Large intestine (tissue), 3 donors: ENCODE results near the gene ABCD2. TPM values are rescaled to one million over a fixed set of nuclear protein-coding genes. Genes with fewer than 3 reads are reported as not detected.
A peak's percentile ranks its signal among the peaks of the same experiment; 100 is the strongest.
"Not testable (repeated sequence)": the region's sequence is repeated elsewhere in the genome, so short reads cannot be mapped to it uniquely, and the experiment has no call there.

ENCODE experiments used
- DNase-seq, 2 donors: peaks; one replicate each; pipeline versions ENCODE4 v3.0.0 to v3.0.0-alpha.2; 2013
- H3K27ac ChIP-seq: one replicate; pipeline ENCODE4 v1.5.1; 2013; ENCODE audit warnings: low read length
- H3K27me3 ChIP-seq: 2 replicates; pipeline ENCODE4 v1.6.1; 2013; ENCODE audit warnings: low read length; ENCODE audit not compliant: control insufficient read depth, insufficient read depth
- H3K36me3 ChIP-seq: 2 replicates; pipeline ENCODE4 v1.6.1; 2013; ENCODE audit warnings: low read length; ENCODE audit not compliant: control insufficient read depth, insufficient read depth
- H3K4me1 ChIP-seq: one replicate; pipeline ENCODE4 v1.6.1; 2013; ENCODE audit warnings: low read length; ENCODE audit not compliant: control insufficient read depth, insufficient read depth
- H3K4me3 ChIP-seq: one replicate; pipeline ENCODE4 v1.5.1; 2013; ENCODE audit warnings: low read length
- H3K9me3 ChIP-seq: one replicate; pipeline ENCODE4 v1.6.1; 2013; ENCODE audit warnings: mild to moderate bottlenecking, low read depth, low read length, moderate library complexity; ENCODE audit not compliant: control insufficient read depth
- WGBS: methylation state at CpG from one replicate; pipeline ENCODE4 v1.1.5; 2013; ENCODE audit warnings: low lambda C conversion rate; ENCODE audit not compliant: insufficient coverage; 5-methylcytosine and 5-hydroxymethylcytosine counted together
- polyA plus RNA-seq: library from polyadenylated mRNA; unstranded; fragments of 120-200 nt; gene quantifications from one replicate; pipeline ENCODE4 v1.2.1, GENCODE V29; 2013

ABCD2 gene
- polyA plus RNA-seq, 1 donor = 0.67 TPM

GRCh38 chr12:39626033-39626814, 6.6 kb upstream of the ABCD2 start:
- H3K27me3 ChIP-seq = no peaks in the 10 kb centered on the region
- no peak overlapping the region for H3K4me3 ChIP-seq
- H3K36me3 ChIP-seq = no peaks in the 10 kb centered on the region
- H3K27ac ChIP-seq = no peak overlapping the region
- no peaks in the 10 kb centered on the region for H3K9me3 ChIP-seq
- DNase-seq = no peak
- H3K4me1 ChIP-seq = no peaks in the 10 kb centered on the region
- no CpG with 5 or more reads among the region's 20 CpGs for WGBS

DNA sequence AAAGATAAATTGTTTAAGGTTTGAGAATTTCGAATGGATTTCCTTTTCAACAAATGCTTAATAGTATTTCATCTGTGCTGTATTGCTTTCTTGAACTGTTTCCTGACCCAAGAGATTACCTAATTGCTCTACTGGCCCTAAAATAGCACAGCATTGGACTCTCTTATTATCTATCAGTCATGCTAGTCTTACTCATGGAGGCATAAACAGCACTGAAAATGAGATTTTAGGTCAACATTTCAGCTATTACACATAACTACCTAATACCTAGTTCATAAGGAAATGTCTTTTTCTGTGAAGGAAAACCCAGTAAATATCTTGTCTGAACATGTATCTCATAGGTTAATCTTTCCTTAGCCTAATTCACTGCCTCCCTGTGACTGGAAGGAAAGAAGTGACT, 4.3 kb upstream of the ABCD2 start:
- H3K27me3 ChIP-seq = no peaks in the 10 kb centered on the region
- peaks cover 3% of the 10 kb centered on the region for H3K4me1 ChIP-seq
- H3K9me3 ChIP-seq = no peaks in the 10 kb centered on the region
- H3K27ac ChIP-seq = no peak overlapping the region
- H3K36me3 ChIP-seq = no peaks in the 10 kb centered on the region
- H3K4me3 ChIP-seq = no peak overlapping the region
- no peak for DNase-seq
- no CpG with 5 or more reads among the region's 1 CpG for WGBS

DNA sequence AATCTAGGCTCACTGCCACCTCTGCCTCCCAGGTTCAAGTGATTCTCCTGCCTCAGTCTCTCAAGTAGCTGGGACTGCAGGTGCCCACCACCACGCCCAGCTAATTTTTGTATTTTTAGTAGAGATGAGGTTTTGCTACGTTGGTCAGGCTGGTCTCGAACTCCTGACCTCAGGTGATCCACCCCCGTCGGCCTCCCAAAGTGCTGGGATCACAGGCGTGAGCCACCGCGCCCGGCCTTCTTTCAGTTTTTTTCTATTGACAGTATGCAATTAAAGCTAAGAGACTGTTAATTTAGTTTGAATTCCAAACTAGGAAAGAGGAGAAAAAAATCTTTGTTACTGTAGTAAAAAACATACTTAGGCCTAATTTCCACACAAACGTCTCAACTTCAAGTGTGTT, 3.6 kb upstream of the ABCD2 start:
- H3K4me1 ChIP-seq, H3K27me3 ChIP-seq, H3K9me3 ChIP-seq, DNase-seq, H3K4me3 ChIP-seq, H3K36me3 ChIP-seq, H3K27ac ChIP-seq: not testable (repeated sequence)
- 90% methylated on average over 2 of the region's 10 CpGs for WGBS

DNA sequence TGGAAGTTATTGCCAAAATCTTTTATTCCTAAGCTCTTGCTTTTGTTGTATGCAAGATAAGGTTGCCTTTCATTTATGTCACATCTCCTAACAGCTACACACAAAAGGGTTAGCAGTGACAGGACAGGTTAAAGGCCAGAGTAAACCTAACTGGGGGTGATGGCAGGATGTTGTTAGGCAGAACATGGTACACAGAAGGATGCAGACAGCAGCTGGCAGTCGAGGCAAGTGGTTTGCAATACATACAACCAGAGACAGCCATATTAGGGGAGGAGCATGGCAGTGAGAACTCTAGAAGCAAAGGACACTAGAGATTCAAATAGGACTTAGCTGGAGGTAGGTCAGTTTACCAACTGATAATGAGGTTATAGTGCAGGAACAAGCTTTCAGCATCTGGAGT, 2.7 kb upstream of the ABCD2 start:
- DNase-seq = no peak
- Histone ChIP-seq H3K9me3 (no peaks in the 10 kb centered on the region), H3K4me1 (peaks cover 3% of the 10 kb centered on the region), H3K36me3 (no peaks in the 10 kb centered on the region), H3K4me3 (no peak overlapping the region), H3K27me3 (no peaks in the 10 kb centered on the region), H3K27ac (no peak overlapping the region)
- WGBS = no CpG with 5 or more reads among the region's 1 CpG

- H3K27me3 ChIP-seq = no peaks in the 10 kb centered on the region
- no peak overlapping the region for H3K4me3 ChIP-seq
- H3K9me3 ChIP-seq = no peaks in the 10 kb centered on the region
- no peaks in the 10 kb centered on the region for H3K36me3 ChIP-seq
- peaks cover 3% of the 10 kb centered on the region for H3K4me1 ChIP-seq
- no peak overlapping the region for H3K27ac ChIP-seq
- DNase-seq = no peak
These were observed 2.1 kb upstream of the ABCD2 start for GRCh38 chr12:39621670-39622069.

DNA sequence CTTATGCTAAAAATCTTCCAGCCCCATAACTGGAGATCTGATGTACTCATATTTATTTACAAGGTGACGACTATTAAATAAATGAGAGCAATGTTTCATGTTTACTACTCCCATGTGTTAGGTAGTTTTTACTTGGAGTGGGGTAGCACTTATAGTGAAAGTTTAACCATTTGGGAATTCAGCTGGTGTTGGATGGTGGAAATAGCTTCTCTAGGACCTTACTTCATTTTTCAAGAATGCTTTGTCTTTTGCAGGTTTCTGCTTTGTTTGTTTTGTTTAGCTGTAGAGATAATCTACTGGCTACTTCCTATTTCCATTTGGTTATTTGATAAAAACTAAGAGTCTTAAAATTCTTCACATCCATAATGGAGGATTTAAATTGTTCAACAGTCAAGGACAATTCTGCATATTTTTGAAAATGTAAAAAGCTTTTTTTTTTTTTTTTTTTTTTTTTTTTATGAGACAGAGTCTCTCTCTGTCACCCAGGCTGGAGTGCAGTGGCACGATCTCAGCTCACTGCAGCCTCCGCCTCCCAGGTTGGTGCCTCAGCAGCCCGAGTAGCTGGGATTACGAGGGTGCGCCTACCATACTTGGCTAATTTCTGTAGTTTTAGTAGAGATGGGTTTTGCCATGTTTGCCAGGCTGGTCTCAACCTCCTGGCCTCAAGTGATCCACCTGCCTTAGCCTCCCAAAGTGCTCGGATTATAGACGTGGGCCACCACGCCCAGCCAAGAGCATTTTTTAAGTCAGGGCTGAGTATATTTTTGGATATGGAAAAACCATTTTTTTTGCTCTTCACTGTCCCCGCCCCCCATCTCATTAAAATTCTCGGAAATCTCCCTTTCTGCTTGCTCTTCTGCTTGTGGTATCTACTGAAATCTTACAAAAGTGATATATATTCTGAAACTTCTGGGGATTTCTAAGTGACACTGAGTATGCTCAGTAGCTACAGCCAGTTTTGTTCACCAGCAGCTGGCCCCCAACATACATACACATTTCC, 1.4 kb upstream of the ABCD2 start:
- Histone ChIP-seq H3K4me1 (peaks cover 3% of the 10 kb centered on the region), H3K9me3 (no peaks in the 10 kb centered on the region), H3K27me3 (no peaks in the 10 kb centered on the region), H3K4me3 (peak overlapping the region; percentile 38), H3K27ac (no peak overlapping the region), H3K36me3 (no peaks in the 10 kb centered on the region)
- WGBS = 50% methylated on average over 2 of the region's 11 CpGs
- DNase-seq = no peak

- Histone ChIP-seq H3K36me3 (no peaks in the 10 kb centered on the region), H3K4me1 (peaks cover 3% of the 10 kb centered on the region), H3K27me3 (no peaks in the 10 kb centered on the region), H3K9me3 (no peaks in the 10 kb centered on the region), H3K27ac (no peak overlapping the region), H3K4me3 (peak overlapping the region; percentile 38)
- 67% methylated on average over 3 of the region's 10 CpGs for WGBS
- DNase-seq = no peak
These were observed 315 bp downstream of the ABCD2 start for GRCh38 chr12:39619316-39619659.

- no peak for DNase-seq
These were observed 902 bp downstream of the ABCD2 start for GRCh38 chr12:39618701-39619100.

GRCh38 chr12:39617887-39618286, 1.7 kb downstream of the ABCD2 start:
- Histone ChIP-seq H3K9me3 (no peaks in the 10 kb centered on the region), H3K27ac (no peak overlapping the region), H3K4me1 (peaks cover 3% of the 10 kb centered on the region), H3K4me3 (no peak overlapping the region), H3K27me3 (no peaks in the 10 kb centered on the region), H3K36me3 (no peaks in the 10 kb centered on the region)
- 100% methylated on average over 1 of the region's 1 CpG for WGBS
- no peak for DNase-seq

More at GRCh38 chr12:39618701-39619100, 902 bp downstream of the ABCD2 start:
- Histone ChIP-seq H3K27ac (no peak overlapping the region), H3K36me3 (no peaks in the 10 kb centered on the region), H3K4me1 (peaks cover 3% of the 10 kb centered on the region), H3K27me3 (no peaks in the 10 kb centered on the region), H3K9me3 (no peaks in the 10 kb centered on the region), H3K4me3 (no peak overlapping the region)
- 100% methylated on average over 1 of the region's 5 CpGs for WGBS

- WGBS = no CpG with 5 or more reads among the region's 4 CpGs
- DNase-seq = no peak
- Histone ChIP-seq H3K36me3 (no peaks in the 10 kb centered on the region), H3K27ac (no peak overlapping the region), H3K27me3 (no peaks in the 10 kb centered on the region), H3K4me3 (no peak overlapping the region), H3K4me1 (peaks cover 3% of the 10 kb centered on the region), H3K9me3 (no peaks in the 10 kb centered on the region)
These were observed 2.9 kb downstream of the ABCD2 start for GRCh38 chr12:39616666-39617065.
